SH-SY5Y (cell line): ENCODE data around the gene SMYD3.

ENCODE experiments used
- GATA2 ChIP-seq: IDR thresholded peaks from 2 replicates; pipeline ENCODE4 v1.6.1; 2011; ENCODE audit warnings: mild to moderate bottlenecking, low read depth, low read length
- GATA3 ChIP-seq: IDR thresholded peaks from 2 replicates; pipeline ENCODE4 v1.6.1; 2011; ENCODE audit warnings: low read depth, mild to moderate bottlenecking, low read length, moderate library complexity

SMYD3 gene

DNA sequence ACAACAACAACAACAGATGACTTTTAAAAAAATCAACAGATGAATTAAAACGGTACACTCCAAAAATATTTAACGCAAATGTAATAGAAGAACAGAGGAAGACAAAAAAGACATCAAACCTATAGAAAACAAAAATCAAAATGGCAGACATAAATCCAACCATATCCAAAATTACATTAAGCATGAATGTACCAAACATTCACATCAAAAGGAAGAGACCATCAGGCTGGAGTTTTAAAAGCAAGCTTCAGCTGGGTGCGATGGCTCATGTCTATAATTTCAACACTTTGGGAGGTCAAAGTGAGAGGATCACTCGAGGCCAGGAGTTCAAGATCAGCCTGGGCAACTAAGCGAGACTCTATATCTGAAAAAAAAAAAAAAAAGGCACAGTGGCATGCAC lies 116.2 kb downstream of the SMYD3 start:
- TF ChIP-seq GATA2, result no peak
- no peak for TF ChIP-seq GATA3

DNA sequence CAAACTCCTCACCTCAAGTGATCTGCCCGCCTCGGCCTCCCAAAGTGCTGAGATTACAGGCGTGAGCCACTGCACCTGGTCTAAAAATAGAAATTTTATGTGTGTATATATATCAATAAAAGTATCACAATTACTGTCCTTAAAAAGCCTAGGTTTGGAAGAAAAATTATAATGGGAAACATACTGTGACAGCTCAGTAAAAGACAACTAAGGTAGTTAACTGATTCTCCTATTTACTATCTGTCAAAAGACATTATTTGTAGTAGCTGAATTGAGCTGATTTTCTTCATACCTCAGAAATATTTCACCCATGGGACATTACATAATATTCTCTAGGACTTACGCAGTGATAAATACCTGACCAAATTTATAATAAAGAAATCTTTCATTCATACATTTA lies 122.5 kb downstream of the SMYD3 start:
- TF ChIP-seq GATA2 (no peak), GATA3 (no peak)

DNA sequence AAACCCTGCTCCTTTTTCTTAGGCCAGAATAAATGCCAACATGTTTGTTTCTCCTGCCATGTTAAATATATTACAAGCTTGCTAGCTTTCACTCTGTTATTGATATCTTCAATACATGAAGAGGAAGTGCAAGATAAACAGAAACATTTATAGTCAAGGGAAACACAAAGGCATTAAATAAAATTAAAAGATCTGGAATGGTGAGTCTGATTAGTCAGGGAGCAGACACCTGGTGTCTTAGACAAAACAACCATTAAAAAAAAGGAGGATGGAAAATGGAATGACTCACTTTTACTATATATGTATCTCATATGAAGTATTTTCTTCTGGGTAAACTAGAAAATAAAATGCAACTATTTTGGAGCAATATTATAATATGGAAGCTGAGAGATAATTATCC lies 123.3 kb downstream of the SMYD3 start:
- TF ChIP-seq GATA3 (no peak), GATA2 (no peak)

- TF ChIP-seq GATA3, result no peak
These were observed 123.9 kb downstream of the SMYD3 start for GRCh38 chr1:246383239-246383589.

GRCh38 chr1:246382589-246383238 lies 124.4 kb downstream of the SMYD3 start:
- no peak for TF ChIP-seq GATA2
- no peak for TF ChIP-seq GATA3

DNA sequence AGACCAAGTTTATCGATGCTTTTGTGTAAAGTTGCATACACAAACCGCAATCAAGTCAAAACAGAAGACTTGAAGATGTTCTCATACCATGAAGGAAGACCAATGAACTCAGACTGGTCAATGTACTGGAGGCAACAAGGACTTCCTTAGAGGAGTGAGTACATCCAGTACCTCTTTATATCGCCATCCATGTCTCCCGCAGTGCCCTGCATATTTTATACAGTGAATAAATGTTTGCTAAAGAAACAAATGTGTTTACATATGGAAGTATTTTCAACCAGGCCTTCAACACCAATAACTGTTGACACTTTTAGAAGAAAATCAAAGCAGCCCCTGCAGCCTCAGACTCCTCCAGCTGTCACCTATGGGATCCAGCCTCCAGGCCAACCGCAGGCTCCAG lies 125.6 kb downstream of the SMYD3 start:
- TF ChIP-seq GATA2 (no peak), GATA3 (no peak)

- no peak for TF ChIP-seq GATA3
These were observed 129.4 kb downstream of the SMYD3 start for GRCh38 chr1:246377625-246378153.

DNA sequence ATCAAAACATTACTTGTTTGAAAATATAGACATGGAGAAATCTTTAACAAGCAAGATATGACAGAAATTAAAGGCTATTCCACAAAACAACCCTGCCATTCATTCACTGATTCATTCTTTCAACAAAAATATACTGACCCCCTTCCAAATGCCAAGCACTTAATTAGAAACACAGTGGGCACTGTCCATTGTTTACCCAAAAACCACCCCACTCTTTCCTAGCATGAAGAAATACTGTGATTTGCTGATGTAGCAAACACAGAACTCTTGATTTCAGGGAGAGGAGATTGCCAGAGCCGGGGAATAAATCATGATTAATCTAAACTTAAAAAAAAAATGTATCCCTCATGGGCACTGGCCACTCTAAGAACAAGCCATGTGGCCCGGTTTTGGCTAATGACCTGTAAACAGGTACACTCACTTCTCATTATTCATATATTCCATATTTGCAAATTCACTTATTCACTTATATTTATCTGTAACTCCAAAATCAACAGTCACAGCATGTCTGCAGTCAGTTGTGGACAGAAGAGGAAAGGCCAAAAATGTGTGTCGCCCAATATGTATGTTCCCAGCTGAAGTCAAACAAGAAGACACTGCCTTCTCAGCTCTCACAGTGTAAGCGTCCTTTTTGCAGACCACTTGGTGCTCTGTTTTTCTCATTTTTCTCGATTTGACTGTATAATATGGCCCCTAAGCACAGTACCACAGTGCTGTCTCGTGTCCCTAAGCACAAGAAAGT lies 133.1 kb downstream of the SMYD3 start:
- TF ChIP-seq GATA2, result no peak
- TF ChIP-seq GATA3, result no peak

DNA sequence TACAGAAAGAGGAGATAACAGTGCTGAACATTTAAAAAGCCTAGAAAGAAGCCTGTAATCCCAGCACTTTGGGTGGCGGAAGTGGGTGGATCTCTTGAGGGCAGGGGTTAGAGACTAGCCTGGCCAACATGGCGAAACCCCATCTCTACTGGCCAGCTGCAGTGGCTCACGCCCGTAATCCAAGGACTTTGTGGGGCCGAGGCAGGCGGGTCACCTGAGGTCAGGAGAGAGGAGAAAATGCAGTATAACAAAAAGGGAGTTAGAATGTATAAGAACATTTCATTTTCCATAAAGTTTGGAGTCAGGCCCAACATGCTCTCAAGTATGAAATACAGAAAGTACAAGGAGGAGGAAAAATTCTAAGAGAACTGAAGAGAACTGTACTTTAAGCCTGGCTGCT lies 134.5 kb downstream of the SMYD3 start:
- TF ChIP-seq GATA2 (no peak), GATA3 (no peak)

DNA sequence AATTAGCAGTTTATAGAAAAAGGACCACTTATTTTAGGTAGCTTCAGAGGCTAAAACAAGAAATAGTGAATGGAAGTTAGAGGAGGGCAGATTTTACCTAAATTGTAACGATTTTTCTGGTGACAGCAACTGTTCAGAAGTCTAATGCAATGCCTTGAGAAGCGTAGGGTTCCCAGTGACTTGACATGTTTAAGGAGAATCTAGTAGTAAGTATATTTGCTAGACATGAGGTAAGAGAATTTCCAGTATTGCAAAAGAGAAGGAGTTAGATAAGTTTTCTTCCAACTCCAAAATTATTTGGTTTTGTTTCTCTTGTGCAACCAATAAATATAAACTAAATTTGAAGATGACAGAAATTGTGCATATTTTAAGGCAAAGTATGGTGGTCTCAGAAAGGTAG lies 140.0 kb downstream of the SMYD3 start:
- TF ChIP-seq GATA3 (no peak), GATA2 (no peak)

DNA sequence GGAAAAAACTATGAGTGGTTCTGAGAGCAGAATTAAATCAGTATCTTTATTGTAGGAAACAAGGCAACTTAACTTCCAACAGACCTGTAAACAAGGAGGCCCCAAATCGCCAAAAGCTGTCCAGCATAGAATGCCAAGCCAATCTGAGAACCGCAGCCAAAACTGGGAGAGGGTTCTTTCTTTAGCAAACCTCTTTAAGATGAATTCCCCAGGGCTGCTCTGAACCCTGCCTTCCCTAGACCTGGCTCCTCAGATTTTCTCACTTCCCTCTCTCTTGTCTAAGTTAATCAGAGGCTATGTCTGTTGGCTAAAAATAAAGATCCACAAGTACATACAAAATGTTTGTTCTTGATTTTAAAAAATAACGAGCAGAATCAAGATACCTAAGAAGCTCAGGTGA lies 141.4 kb downstream of the SMYD3 start:
- TF ChIP-seq GATA2, result no peak

- TF ChIP-seq GATA3 (no peak), GATA2 (no peak)
These were observed 142.6 kb downstream of the SMYD3 start for GRCh38 chr1:246364415-246364941.

DNA sequence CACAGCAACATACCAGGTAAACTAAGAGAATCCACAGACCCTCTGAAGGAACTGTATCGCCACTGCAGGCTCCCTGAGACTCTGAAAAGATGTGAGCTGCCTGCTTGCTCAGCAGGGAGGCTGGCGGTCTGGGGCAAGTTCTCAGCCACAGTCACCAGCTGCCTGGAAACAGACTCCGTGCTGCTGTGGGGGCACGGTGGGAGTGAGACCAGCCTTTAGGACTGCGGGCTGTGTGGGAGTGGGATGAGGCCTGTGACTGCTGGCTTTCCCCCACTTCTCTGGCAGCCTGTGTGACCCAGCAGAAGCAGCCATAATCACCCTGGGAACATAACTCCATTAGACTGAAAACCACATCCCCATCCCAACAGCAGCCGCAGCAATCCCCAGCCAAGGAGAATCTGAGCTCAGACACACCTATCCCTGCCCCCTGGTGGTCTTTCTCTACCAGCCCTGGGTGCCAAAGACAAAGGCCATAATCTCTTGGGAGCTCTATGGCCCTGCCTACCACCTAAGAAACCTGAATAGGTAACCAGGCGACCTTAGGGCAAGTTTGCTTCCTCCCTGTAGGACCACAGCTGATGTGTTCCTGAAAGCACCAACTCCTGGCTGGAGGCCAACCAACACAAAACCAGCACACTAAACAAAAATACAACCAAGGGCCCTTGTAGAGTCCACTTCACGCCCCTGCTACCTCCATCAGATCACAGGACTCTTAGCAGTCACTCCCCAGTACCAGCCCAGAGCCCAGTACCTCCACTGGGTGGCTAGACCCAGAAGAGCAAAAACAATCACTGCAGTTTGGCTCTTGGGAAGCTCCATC lies 151.5 kb downstream of the SMYD3 start:
- no peak for TF ChIP-seq GATA3
- TF ChIP-seq GATA2, result no peak

DNA sequence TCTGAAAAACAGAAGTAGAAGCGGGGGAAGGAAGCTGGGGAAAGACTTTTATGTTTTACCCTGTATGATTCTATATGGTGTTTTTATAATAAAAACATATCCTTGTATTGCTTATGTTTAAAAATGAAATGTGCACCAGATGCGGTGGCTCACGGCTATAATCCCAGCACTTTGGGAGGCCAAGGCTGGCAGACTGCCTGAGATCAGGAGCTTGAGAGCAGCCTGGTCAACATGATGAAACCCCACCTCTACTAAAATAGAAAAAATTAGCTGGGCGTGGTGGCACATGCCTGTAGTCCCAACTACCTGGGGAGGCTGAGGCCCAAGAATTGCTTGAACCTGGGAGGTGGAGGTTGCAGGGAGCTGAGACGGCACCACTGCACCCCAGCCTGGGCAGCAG lies 155.4 kb downstream of the SMYD3 start:
- TF ChIP-seq GATA3, result no peak
- TF ChIP-seq GATA2, result no peak
